ENCODE data around the gene SHMT2. TPM values are rescaled to one million over a fixed set of nuclear protein-coding genes. Genes with fewer than 3 reads are reported as not detected.

SHMT2 gene
- total RNA-seq, 1 donor from 2014 or later: 91.3 TPM

GRCh38 chr12:57236925-57237595, 7.5 kb downstream of the SHMT2 start:
- peaks cover 24 to 26% (median 25%) of the 10 kb centered on the region in 3 donors for H3K36me3 ChIP-seq (ENCODE audit: control insufficient read depth in 3 of 3, insufficient read depth in 3 of 3, low read length in 3 of 3)
- H3K9ac ChIP-seq (ENCODE audit: low read depth in 1 of 3, low read length in 3 of 3): peak overlapping the region in 1 of 3 donors; percentile 62
- peaks cover 34 to 57% (median 46%) of the 10 kb centered on the region in 3 donors for H3K4me1 ChIP-seq (ENCODE audit: control insufficient read depth in 3 of 3, insufficient read depth in 3 of 3, low read length in 3 of 3)
- H3K4me3 ChIP-seq (ENCODE audit: low read length in 3 of 3): peak overlapping the region; percentile 10 to 49 (median 48)
- H3K27me3 ChIP-seq (ENCODE audit: control insufficient read depth in 3 of 3, insufficient read depth in 3 of 3, low read length in 3 of 3): peaks cover 26 to 47% (median 29%) of the 10 kb centered on the region in 3 donors
- no peaks in the 10 kb centered on the region for H3K9me3 ChIP-seq (ENCODE audit: control insufficient read depth in 3 of 3, low read length in 3 of 3)
- peak overlapping the region; percentile 51 for H3K27ac ChIP-seq (ENCODE audit: low read depth, low read length)

GRCh38 chr12:57237596-57237931, 8.1 kb downstream of the SHMT2 start:
- H3K27ac ChIP-seq (ENCODE audit: low read depth, low read length): no peak overlapping the region
- H3K4me3 ChIP-seq (ENCODE audit: low read length in 3 of 3): no peak overlapping the region
- peaks cover 29 to 49% (median 31%) of the 10 kb centered on the region in 3 donors for H3K27me3 ChIP-seq (ENCODE audit: control insufficient read depth in 3 of 3, insufficient read depth in 3 of 3, low read length in 3 of 3)
- peaks cover 35 to 62% (median 49%) of the 10 kb centered on the region in 3 donors for H3K4me1 ChIP-seq (ENCODE audit: control insufficient read depth in 3 of 3, insufficient read depth in 3 of 3, low read length in 3 of 3)
- H3K36me3 ChIP-seq (ENCODE audit: control insufficient read depth in 3 of 3, insufficient read depth in 3 of 3, low read length in 3 of 3): peaks cover 19 to 21% (median 20%) of the 10 kb centered on the region in 3 donors
- peak overlapping the region in 1 of 3 donors; percentile 25 for H3K9ac ChIP-seq (ENCODE audit: low read depth in 1 of 3, low read length in 3 of 3)
- no peaks in the 10 kb centered on the region for H3K9me3 ChIP-seq (ENCODE audit: control insufficient read depth in 3 of 3, low read length in 3 of 3)

GRCh38 chr12:57237932-57238853, 8.7 kb downstream of the SHMT2 start:
- H3K9me3 ChIP-seq (ENCODE audit: control insufficient read depth in 3 of 3, low read length in 3 of 3): no peaks in the 10 kb centered on the region
- no peak overlapping the region for H3K27ac ChIP-seq (ENCODE audit: low read depth, low read length)
- peaks cover 41 to 68% (median 56%) of the 10 kb centered on the region in 3 donors for H3K4me1 ChIP-seq (ENCODE audit: control insufficient read depth in 3 of 3, insufficient read depth in 3 of 3, low read length in 3 of 3)
- H3K36me3 ChIP-seq (ENCODE audit: control insufficient read depth in 3 of 3, insufficient read depth in 3 of 3, low read length in 3 of 3): peaks cover 13 to 14% (median 14%) of the 10 kb centered on the region in 3 donors
- peak overlapping the region; percentile 66 to 76 (median 73) for H3K4me3 ChIP-seq (ENCODE audit: low read length in 3 of 3)
- H3K27me3 ChIP-seq (ENCODE audit: control insufficient read depth in 3 of 3, insufficient read depth in 3 of 3, low read length in 3 of 3): peaks cover 29 to 54% (median 37%) of the 10 kb centered on the region in 3 donors
- H3K9ac ChIP-seq (ENCODE audit: low read depth in 1 of 3, low read length in 3 of 3): peak overlapping the region; percentile 34 to 79 (median 51)

GRCh38 chr12:57238854-57239554, 9.5 kb downstream of the SHMT2 start:
- Histone ChIP-seq H3K27ac (ENCODE audit: low read depth, low read length) (no peak overlapping the region), H3K9me3 (ENCODE audit: control insufficient read depth in 3 of 3, low read length in 3 of 3) (no peaks in the 10 kb centered on the region), H3K36me3 (ENCODE audit: control insufficient read depth in 3 of 3, insufficient read depth in 3 of 3, low read length in 3 of 3) (peaks cover 6 to 10% (median 8%) of the 10 kb centered on the region in 3 donors), H3K4me3 (ENCODE audit: low read length in 3 of 3) (peak overlapping the region; percentile 66 to 76 (median 73)), H3K27me3 (ENCODE audit: control insufficient read depth in 3 of 3, insufficient read depth in 3 of 3, low read length in 3 of 3) (peaks cover 29 to 57% (median 39%) of the 10 kb centered on the region in 3 donors), H3K9ac (ENCODE audit: low read depth in 1 of 3, low read length in 3 of 3) (peak overlapping the region; percentile 34 to 79 (median 51)), H3K4me1 (ENCODE audit: control insufficient read depth in 3 of 3, insufficient read depth in 3 of 3, low read length in 3 of 3) (peaks cover 47 to 70% (median 63%) of the 10 kb centered on the region in 3 donors)

- Histone ChIP-seq H3K27ac (ENCODE audit: low read depth, low read length) (peak overlapping the region; percentile 25), H3K27me3 (ENCODE audit: control insufficient read depth in 3 of 3, insufficient read depth in 3 of 3, low read length in 3 of 3) (peaks cover 29 to 57% (median 39%) of the 10 kb centered on the region in 3 donors), H3K4me3 (ENCODE audit: low read length in 3 of 3) (peak overlapping the region; percentile 54 to 73 (median 66)), H3K36me3 (ENCODE audit: control insufficient read depth in 3 of 3, insufficient read depth in 3 of 3, low read length in 3 of 3) (peaks cover 5 to 10% (median 9%) of the 10 kb centered on the region in 3 donors), H3K9ac (ENCODE audit: low read depth in 1 of 3, low read length in 3 of 3) (peak overlapping the region in 1 of 3 donors; percentile 54), H3K9me3 (ENCODE audit: control insufficient read depth in 3 of 3, low read length in 3 of 3) (no peaks in the 10 kb centered on the region), H3K4me1 (ENCODE audit: control insufficient read depth in 3 of 3, insufficient read depth in 3 of 3, low read length in 3 of 3) (peaks cover 54 to 73% (median 69%) of the 10 kb centered on the region in 3 donors)
These were observed 10.1 kb downstream of the SHMT2 start for GRCh38 chr12:57239587-57240065.

- Histone ChIP-seq H3K4me3 (ENCODE audit: low read length in 3 of 3) (peak overlapping the region; percentile 54 to 73 (median 66)), H3K36me3 (ENCODE audit: control insufficient read depth in 3 of 3, insufficient read depth in 3 of 3, low read length in 3 of 3) (peaks cover 10 to 14% (median 14%) of the 10 kb centered on the region in 3 donors), H3K27me3 (ENCODE audit: control insufficient read depth in 3 of 3, insufficient read depth in 3 of 3, low read length in 3 of 3) (peaks cover 29 to 57% (median 39%) of the 10 kb centered on the region in 3 donors), H3K9ac (ENCODE audit: low read depth in 1 of 3, low read length in 3 of 3) (peak overlapping the region in 2 of 3 donors; percentile 38 to 54), H3K27ac (ENCODE audit: low read depth, low read length) (peak overlapping the region; percentile 25), H3K4me1 (ENCODE audit: control insufficient read depth in 3 of 3, insufficient read depth in 3 of 3, low read length in 3 of 3) (peaks cover 59 to 80% (median 74%) of the 10 kb centered on the region in 3 donors), H3K9me3 (ENCODE audit: control insufficient read depth in 3 of 3, low read length in 3 of 3) (no peaks in the 10 kb centered on the region)
These were observed 10.8 kb downstream of the SHMT2 start for GRCh38 chr12:57240066-57240921.

GRCh38 chr12:57240926-57241401, 11.5 kb downstream of the SHMT2 start:
- Histone ChIP-seq H3K4me3 (ENCODE audit: low read length in 3 of 3) (peak overlapping the region; percentile 40 to 73 (median 66)), H3K27me3 (ENCODE audit: control insufficient read depth in 3 of 3, insufficient read depth in 3 of 3, low read length in 3 of 3) (peaks cover 26 to 54% (median 35%) of the 10 kb centered on the region in 3 donors), H3K4me1 (ENCODE audit: control insufficient read depth in 3 of 3, insufficient read depth in 3 of 3, low read length in 3 of 3) (peaks cover 59 to 87% (median 77%) of the 10 kb centered on the region in 3 donors), H3K9ac (ENCODE audit: low read depth in 1 of 3, low read length in 3 of 3) (peak overlapping the region in 2 of 3 donors; percentile 38 to 54), H3K9me3 (ENCODE audit: control insufficient read depth in 3 of 3, low read length in 3 of 3) (no peaks in the 10 kb centered on the region), H3K36me3 (ENCODE audit: control insufficient read depth in 3 of 3, insufficient read depth in 3 of 3, low read length in 3 of 3) (peaks cover 12 to 14% (median 14%) of the 10 kb centered on the region in 3 donors), H3K27ac (ENCODE audit: low read depth, low read length) (no peak overlapping the region)

GRCh38 chr12:57241402-57242310, 12.1 kb downstream of the SHMT2 start:
- Histone ChIP-seq H3K27me3 (ENCODE audit: control insufficient read depth in 3 of 3, insufficient read depth in 3 of 3, low read length in 3 of 3) (peaks cover 24 to 47% (median 30%) of the 10 kb centered on the region in 3 donors), H3K27ac (ENCODE audit: low read depth, low read length) (peak overlapping the region; percentile 44)

More at GRCh38 chr12:57241402-57242310, 12.1 kb downstream of the SHMT2 start:
- no peaks in the 10 kb centered on the region for H3K9me3 ChIP-seq (ENCODE audit: control insufficient read depth in 3 of 3, low read length in 3 of 3)
- H3K4me3 ChIP-seq (ENCODE audit: low read length in 3 of 3): peak overlapping the region in 1 of 3 donors; percentile 66
- peaks cover 64 to 92% (median 80%) of the 10 kb centered on the region in 3 donors for H3K4me1 ChIP-seq (ENCODE audit: control insufficient read depth in 3 of 3, insufficient read depth in 3 of 3, low read length in 3 of 3)
- peaks cover 14 to 17% (median 14%) of the 10 kb centered on the region in 3 donors for H3K36me3 ChIP-seq (ENCODE audit: control insufficient read depth in 3 of 3, insufficient read depth in 3 of 3, low read length in 3 of 3)
- peak overlapping the region in 2 of 3 donors; percentile 54 to 59 for H3K9ac ChIP-seq (ENCODE audit: low read depth in 1 of 3, low read length in 3 of 3)
